Activated CD4-positive, alpha-beta T cell treated with anti-CD3 and anti-CD28 coated beads for 1 hour (primary cell): ENCODE data around the gene SUPT5H.
"Not testable (repeated sequence)": the region's sequence is repeated elsewhere in the genome, so short reads cannot be mapped to it uniquely, and the experiment has no call there.

Source experiments
- DNase-seq: peaks from one replicate; pipeline ENCODE4 v3.0.0-alpha.2; 2020

The SUPT5H gene

DNA sequence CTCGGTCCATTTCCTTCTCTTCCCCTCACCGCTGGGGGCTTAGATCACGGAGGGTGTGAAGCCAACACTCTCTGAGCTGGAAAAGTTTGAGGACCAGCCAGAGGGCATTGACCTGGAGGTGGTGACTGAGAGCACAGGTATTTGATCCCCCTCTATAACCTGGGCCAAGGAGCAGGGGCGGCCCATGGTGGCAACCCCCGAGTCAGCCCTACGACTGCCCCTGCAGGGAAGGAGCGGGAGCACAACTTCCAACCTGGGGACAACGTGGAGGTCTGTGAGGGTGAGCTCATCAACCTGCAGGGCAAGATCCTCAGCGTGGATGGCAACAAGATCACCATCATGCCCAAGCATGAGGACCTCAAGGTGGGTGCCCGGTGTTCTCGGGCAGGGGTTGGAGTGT lies 23.7 kb downstream of the SUPT5H start:
- no peak for DNase-seq

DNA sequence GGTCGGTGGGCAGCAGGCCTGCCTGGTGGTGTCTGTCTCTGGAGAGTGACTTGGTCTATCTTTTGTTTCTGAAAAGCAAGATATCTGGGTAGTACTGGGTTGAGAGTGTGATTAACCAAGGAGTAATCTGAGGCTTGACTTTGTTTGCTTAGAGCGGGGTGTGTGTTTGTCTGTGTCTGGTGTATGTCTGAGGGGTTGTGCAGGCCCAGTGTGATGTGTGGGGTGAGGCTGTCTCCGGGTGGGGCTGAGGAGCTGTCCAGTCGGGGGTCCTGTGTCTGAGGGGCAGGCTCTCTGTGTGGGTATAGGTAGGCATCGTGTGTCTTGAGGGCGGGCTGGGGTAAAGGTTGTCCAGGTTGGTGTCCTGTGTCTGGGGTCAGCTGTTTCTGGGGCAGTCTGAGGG lies 24.2 kb downstream of the SUPT5H start:
- DNase-seq: no peak

DNA sequence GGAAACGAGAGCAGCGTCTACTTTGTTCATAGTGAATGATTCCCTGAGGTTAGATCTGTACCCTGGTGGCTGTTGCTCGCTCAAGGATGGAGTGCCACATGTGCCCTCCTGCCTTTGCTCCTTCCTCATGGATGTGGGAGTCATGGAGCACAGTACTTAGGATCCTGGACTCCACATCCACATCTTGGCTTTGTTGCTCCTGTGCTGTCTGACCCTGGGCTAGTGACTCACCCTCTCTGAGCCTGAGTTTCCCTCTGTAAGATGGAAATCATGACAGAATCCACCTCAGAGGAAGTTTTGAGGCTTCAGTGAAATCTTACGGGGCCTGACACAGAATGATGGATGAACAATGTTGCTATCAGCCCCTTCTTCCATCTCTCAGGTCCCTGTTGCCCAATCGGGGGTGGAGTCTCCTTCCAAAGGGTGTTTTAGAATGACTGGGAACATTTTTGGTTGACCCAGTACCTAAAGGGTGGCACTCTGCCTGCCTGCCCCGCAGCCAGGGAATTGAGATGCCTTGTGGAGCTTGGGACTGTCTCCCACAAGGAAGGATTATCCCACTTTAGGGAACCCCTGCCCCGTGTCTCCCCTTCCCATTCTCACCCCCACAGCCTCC lies 25.4 kb downstream of the SUPT5H start:
- no peak for DNase-seq

DNA sequence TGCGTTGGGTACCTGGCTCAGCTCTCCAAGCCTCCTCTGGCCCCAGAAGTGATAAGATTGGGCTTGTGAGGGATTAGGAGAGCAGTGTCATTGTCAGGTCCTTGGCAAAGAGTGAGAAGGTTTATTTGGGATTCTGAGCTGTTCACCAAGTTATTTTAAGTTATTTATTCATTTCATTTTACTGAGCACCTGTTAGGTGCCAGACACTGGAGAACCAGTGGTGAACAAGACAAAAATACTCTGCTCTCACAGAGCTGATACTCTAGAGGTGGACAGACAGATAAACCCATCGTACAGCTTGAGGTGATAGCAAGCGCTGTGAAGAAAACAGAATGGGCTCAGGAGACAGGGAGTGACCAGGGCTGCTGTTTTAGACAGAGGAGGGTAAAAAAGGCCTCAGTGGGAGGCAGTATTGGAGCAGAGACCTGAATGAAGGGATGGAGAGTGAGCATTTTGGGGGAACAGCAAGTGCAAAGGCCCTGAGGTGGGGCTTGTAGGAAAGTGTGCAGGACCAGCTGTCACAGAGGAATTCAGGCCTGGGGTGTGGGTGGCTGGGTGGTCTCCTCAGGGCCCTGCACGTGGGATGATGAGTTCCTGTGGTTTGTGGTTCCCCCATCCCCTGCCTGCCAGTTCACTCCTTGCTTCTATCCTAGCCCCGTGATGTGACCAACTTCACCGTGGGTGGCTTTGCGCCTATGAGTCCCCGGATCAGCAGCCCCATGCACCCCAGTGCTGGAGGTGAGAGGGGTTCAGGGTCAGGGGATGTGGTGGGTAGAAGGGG lies 26.6 kb downstream of the SUPT5H start:
- DNase-seq: no peak

DNA sequence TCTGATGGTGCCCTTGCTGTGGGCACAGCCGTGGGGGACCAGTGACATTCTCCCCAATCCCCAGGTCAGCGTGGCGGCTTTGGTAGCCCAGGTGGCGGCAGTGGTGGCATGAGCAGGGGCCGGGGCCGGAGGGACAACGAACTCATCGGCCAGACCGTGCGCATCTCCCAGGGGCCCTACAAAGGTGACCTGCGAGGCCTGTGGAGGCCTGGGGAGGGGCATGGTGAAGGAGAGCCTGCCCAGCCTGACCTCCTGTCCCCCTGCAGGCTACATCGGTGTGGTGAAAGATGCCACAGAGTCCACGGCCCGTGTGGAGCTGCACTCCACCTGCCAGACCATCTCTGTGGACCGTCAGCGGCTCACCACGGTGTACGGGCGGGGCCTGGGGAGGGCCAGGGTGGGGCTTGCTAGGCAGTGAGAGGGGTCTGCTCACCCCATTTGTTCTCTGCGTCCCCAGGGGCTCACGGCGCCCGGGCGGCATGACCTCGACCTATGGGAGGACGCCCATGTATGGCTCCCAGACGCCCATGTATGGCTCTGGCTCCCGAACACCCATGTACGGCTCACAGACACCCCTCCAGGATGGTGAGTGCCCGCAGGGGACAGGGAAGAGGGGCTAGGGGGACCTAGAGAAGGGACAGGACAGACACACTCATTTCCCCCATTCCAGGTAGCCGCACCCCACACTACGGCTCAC lies 27.5 kb downstream of the SUPT5H start:
- DNase-seq: no peak

DNA sequence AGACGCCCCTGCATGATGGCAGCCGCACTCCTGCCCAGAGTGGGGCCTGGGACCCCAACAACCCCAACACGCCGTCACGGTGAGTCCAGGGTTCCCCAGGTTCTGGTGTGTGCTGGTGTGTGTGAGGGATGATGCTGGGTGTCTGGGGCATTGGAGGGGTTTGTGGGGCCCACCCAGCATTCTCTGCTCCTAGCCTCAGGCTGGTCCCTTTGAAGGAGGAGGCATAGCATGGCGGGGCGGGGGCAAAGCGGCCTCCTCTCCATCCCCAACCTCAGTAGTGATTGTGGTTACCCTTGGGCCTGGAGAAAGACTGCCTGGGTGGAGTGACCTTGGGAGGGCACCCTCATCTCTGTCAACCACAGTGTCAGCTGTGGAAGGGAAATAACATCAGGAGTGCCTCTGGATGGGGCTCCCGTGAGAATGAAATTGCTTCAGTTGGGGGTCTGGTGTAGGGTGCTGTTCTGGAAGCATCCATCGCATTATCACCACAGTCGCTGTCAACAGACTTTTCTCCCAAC lies 28.1 kb downstream of the SUPT5H start:
- no peak for DNase-seq

DNA sequence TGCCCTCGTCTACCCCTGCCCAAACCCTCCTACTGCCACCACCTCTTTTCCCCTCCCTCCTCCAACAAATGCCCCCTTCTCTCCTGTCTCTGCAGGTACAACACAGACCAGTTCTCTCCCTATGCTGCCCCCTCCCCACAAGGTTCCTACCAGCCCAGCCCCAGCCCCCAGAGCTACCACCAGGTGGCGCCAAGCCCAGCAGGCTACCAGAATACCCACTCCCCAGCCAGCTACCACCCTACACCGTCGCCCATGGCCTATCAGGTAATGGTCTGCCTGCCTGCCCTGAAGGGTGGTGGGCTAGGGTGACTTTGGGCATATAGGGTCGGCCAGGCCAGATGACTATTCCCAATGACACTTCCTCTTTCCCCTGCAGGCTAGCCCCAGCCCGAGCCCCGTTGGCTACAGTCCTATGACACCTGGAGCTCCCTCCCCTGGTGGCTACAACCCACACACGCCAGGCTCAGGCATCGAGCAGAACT lies 28.8 kb downstream of the SUPT5H start:
- DNase-seq: peak; percentile 66

DNA sequence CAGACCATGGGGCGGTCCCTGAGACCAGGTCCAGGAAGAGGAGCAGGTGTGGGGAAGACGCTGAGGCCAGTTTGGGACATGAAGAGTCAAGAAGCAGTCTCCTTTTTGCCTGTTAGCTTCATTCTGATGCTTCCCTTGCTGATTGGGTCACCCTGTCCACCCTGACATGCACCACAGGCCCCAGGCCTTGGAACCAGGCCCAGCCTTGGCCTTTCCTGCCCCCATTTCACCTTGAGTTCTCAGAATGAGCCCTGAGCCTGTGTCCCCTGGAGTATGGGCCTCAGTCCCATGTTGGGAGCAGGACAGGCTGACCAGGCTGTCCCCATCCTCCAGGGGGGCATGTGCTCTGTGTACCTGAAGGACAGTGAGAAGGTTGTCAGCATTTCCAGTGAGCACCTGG lies 30.4 kb downstream of the SUPT5H start:
- no peak for DNase-seq

DNA sequence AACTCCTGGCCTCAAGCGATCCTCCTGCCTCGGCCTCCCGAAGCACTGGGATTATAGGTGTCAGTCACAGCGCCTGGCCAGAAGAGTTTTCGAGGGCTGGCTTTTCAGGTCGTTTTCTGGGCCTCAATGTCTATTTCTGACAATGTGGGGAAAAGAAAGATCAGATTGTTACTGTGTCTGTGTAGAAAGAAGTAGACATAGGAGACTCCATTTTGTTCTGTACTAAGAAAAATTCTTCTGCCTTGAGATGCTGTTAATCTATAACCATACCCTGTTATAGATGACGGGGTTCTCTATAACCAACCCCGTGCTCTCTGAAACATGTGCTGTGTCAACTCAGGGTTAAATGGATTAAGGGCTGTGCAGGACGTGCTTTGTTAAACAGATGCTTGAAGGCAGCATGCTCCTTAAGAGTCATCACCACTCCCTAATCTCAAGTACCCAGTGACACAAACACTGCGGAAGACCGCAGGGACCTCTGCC lies 34.0 kb downstream of the SUPT5H start:
- DNase-seq: not testable (repeated sequence)

DNA sequence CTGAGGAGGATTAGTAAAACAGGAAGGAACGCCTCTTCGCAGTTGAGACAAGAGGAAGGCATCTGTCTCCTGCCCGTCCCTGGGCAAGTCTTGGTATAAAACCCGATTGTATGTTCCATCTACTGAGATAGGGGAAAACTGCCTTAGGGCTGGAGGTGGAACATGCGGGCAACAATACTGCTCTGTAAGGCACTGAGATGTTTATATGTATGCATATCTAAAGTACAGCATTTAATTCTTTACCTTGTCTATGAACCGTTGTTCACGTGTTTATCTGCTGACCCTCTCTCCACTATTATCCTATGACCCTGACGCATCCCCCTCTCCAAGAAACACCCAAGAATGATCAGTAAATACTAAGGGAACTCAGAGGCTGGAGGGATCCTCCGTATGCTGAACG lies 34.5 kb downstream of the SUPT5H start:
- no peak for DNase-seq

DNA sequence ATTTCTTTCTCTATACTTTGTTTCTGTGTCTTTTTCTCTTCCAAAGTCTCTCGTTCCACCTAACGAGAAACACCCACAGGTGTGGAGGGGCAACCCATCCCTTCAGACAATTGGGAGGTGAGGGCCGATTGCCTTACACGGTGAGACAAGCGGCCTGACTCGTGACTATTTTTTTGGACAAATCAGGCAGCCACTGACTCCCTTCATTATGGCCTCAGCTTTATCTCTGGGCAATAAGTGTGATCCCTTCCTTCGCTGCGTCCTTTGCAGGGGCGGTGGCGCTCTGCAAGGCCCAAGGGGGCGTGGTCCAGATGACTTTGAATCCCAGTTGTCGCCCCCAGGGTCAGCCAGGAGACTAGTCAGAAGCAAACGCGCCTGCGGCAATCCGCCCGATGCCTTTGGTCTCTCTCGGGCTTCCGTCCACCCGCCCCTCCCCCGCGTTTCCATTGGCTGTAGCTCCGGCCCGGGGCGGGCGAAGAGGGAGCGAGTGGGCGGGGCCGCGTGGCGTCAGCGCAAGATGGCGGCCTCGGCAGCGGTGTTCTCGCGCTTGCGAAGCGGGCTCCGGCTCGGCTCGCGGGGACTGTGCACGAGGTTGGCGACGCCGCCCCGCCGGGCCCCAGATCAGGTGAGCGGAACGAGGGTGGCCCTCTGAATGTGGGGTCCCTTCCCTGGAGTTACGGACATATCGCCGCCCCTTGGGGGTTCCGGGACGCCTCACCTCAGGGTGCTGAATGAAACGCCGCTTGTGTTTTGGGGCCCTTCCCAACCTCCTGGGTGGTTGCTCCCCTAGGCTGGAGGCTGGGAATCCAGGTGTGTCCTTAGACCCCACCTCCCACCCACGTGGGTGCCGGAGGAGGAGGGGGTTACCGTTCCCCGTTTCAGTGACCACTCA lies 35.2 kb downstream of the SUPT5H start, which contains the start of gene TIMM50:
Gene TIMM50 (plus strand): TSS at position 502 of the 892 bp plus-strand sequence. CDS start 16 bp downstream, at position 518.
- DNase-seq: peak; percentile 94

DNA sequence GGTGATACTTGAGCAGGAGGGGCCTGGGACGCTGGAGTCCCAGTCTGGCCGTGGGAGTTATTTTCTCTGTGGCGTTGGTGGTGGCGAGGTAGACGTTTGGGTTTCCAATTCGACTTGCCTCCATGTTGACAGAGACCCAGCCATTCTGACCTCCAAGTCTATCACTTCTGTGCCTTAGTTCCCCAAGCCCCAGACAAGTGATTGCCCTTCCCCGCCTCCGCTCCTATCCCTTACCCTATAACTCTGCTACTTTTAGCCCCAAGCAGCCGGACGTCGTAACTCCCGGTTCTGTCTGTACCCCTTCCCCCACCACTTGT lies 35.8 kb downstream of the SUPT5H start:
- no peak for DNase-seq

DNA sequence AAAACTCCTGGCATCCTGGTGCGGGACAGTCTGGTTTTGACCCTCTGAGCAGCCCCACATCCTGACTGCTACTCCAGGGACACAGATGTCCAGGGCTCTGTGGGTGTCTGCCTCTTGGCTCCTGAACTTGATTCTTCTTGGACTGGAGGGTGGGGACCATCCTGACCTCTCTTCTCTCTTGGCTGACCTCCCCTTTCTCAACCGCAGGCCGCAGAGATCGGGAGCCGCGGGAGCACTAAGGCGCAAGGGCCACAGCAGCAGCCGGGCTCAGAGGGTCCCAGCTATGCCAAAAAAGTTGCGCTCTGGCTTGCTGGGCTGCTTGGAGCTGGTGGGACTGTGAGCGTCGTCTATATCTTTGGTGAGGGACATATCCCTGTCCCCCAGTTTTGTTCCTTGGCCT lies 36.3 kb downstream of the SUPT5H start:
- DNase-seq: no peak

DNA sequence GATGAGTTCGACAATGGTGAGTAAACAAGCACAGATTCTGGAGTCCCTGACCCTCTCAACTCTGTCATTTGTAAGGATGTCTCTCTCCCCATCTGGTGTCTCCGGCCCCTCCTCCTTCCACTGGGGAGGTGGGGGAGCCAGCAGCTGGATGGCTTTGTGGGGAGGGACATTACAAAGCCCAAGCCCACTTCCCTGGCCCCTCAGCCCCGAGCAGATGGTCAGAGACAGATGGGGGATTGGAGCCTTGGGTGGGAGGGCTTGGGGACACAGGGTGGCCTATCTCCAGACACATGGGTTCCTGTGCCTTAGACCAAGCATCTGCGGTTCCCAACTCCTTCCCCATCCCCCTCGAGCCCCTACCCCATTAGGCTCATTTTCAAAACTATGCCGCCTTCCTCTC lies 37.8 kb downstream of the SUPT5H start:
- no peak for DNase-seq

DNA sequence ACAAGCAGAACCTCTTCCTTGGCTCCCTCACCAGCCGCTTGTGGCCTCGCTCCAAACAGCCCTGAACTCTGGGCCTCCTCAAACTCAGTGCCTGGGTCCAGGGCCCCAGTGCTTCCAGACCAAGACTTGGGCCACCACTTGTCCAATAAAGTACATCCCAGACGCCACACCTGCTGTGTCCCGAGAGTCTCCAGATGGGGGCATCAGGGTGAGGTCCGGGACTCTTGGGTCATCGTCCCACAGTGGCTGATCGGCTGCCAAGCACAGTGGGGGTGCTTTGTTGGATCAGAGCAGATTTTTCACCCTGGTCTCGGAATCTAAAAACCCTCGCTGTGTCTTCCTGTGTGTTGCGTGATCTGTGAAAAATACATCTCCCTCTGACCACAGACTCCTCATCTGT lies 44.4 kb downstream of the SUPT5H start:
- no peak for DNase-seq

DNA sequence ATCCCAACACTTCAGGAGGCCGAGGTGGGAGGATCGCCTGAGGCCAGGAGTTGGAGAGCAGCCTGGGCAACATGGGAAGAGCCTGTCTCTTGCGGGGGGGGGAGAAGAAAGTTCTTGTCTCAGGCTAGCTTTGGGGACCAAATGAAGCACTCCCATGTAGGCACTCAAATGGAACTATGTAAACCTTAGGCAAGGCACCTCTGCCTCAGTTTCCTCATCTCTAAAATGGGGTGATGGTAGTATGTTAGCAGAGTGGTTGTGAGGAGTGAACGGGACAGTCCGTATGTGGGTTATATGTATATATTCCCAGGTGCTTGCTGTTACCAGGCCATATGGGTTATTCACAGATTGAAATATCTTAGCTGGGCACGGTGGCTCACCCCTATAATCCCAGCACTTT lies 46.8 kb downstream of the SUPT5H start:
- DNase-seq: no peak

DNA sequence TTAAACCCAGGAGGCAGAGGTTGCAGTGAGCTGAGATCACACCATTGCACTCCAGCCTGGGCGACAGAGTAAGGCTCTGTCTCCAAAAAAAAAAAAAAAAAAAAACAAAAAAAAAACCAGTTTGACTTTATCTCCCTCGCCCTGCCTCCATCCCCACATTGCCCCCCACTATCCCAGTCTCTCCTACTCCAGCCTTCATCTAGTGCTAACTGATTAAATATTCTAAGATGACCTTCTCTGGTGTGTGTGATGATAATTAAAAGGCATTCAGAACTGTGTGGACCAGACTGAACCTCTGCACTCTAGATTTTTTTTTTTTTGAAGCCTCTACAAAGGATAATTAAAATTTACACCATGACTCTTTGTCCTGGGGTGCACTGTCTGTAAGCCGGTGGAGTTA lies 47.4 kb downstream of the SUPT5H start:
- no peak for DNase-seq

DNA sequence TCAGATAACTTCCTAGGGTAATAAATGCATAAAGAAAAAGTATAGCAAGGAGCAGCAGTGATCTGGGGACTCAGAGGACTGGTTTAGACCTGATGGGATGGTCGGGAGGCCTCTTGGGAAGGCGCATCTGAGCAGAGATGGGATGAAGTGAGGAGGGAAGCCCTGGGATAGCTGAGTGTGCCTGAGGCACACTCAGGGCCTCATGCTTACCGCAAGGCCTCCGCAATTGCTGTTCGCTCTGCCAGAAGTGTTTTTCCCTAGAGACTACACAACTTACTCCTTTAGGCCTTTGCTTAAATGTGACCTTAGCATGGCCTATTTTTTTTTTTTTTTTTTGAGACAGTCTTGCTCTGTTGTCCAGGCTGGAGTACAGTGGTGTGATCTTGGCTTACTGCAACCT lies 49.3 kb downstream of the SUPT5H start:
- no peak for DNase-seq

DNA sequence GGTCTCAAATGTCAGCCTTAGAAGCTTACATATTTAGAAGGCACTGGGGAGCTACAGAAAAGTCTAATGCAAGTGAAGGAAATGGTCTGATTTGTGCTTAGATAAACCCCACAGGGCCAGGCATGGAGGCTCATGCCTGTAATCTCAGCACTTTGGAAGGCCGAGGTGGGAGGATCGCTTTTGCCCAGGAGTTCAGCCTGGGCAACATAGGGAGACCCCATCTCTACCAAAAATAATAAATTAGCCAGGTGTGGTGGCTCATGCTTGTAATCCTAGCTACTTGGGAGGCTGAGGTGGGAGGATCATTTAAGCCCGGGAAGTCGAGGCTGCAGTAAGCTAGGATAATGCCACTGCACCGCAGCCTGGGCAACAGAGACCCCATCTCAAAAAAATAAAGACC lies 50.7 kb downstream of the SUPT5H start:
- DNase-seq: no peak

DNA sequence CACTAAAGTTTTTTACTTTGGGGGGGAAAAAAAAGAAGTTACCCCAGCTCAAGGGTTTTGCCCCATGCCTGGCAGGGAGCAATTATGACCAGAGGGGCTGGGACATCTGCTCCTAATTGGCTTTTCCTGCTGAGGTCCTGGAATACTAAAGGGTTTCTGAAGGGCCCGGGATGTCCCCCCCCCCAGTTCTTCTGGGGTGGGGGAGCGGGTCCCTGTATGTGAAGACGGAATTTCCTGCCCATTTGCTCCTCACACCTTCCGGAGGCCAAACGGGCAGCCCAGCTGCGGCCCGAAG lies 52.3 kb downstream of the SUPT5H start:
- DNase-seq: no peak

DNA sequence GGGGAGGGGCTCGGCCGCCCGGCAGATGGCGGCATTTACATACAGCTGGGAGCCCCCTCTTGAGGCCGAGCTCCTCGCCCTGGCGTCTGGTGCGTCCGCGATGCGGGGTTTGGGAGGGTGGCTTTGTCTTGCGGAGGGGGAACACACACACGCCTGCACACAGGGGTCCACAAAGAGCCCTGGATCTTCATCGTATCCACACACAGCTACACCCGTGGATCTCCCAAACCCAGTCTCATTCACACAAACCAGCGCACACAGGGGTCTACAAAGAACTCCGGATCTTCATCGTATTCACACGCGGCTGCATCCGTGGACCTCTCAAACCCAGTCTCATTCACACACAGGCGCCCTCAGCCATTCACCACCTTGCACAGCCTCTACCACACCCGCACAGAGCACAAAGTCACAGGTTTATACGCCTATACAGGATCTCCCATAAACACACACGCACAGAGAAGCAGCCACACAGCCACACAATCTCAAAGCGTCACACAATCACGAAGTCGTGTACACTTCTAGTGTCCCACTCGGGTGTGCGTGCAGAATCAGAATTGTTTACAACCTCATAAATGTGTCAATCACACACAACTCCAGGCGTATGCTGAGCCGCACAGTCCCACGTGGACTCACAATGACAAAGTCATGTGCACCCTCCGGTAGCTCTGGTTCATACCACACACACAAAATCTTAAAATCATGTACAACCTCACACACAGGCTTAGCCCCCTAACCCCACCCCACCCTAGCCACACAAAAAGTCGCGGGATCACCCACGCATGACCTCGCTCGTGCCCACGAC lies 52.8 kb downstream of the SUPT5H start:
- no peak for DNase-seq
